Choroid plexus epithelial cell (primary cell): Measurements from ENCODE around the gene MTPN.

ENCODE experiments used
- DNase-seq: peaks from one replicate; pipeline ENCODE4 v3.0.0-alpha.2; 2010; ENCODE audit warnings: low read depth
- H3K4me3 ChIP-seq: 2 replicates; pipeline ENCODE4 v1.5.1; 2011; ENCODE audit warnings: low read depth, mild to moderate bottlenecking, control low read depth, low read length, moderate library complexity
- TF ChIP-seq, protein P1 (sequence below): conservative IDR thresholded peaks from 2 replicates; pipeline ENCODE4 v1.5.1; 2011; ENCODE audit warnings: low read depth, mild to moderate bottlenecking, control low read depth, inconsistent platforms, low read length, moderate library complexity

The MTPN gene

GRCh38 chr7:135899458-135900064, 77.6 kb downstream of the MTPN start:
- no peak overlapping the region for H3K4me3 ChIP-seq
- DNase-seq, result no peak
- TF ChIP-seq, protein P1, sequence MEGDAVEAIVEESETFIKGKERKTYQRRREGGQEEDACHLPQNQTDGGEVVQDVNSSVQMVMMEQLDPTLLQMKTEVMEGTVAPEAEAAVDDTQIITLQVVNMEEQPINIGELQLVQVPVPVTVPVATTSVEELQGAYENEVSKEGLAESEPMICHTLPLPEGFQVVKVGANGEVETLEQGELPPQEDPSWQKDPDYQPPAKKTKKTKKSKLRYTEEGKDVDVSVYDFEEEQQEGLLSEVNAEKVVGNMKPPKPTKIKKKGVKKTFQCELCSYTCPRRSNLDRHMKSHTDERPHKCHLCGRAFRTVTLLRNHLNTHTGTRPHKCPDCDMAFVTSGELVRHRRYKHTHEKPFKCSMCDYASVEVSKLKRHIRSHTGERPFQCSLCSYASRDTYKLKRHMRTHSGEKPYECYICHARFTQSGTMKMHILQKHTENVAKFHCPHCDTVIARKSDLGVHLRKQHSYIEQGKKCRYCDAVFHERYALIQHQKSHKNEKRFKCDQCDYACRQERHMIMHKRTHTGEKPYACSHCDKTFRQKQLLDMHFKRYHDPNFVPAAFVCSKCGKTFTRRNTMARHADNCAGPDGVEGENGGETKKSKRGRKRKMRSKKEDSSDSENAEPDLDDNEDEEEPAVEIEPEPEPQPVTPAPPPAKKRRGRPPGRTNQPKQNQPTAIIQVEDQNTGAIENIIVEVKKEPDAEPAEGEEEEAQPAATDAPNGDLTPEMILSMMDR, result no peak

- no peak overlapping the region for H3K4me3 ChIP-seq
- no peak for DNase-seq
- TF ChIP-seq, protein P1, result no peak
These were observed 78.9 kb downstream of the MTPN start for GRCh38 chr7:135898226-135898625.

DNA sequence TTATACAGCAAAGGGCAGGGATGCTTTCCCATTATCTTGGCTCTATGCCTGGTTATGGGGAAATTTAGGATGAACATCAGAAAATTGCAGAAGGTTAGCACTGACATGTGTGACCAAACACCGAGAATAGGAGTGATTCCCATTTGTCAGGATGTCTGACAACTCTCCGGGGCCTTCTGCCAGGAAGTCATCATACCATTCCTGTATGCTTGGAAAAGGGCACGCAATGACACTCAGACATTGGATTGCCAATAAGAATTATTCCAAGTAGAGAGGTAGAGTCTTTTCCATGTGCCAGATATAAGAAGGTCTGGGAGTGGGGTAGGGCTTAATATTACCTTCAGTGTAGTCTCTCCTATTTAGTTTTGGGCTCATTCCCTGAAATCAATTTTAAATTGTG, 82.3 kb downstream of the MTPN start:
- no peak for DNase-seq
- TF ChIP-seq, protein P1, result no peak
- no peak overlapping the region for H3K4me3 ChIP-seq

DNA sequence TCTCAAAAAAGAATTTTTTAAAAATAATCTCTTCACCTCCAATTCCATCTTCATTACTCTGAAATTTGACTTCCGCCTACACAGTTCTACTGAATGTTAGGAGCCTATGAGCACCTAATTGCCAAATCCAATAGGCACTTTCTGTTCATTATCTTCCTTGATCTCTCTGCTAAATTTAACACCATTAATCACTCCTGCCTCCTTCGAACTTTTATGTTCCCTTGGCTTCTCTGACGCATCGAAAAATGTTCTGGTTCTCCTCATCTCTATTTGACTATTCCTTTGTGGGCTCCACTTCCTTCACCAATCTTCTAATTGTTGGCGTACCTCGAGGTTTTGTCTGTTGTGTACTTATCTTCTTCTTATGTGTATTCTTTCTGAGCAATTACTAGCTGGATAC, 87.3 kb downstream of the MTPN start:
- no peak for DNase-seq
- TF ChIP-seq, protein P1, result no peak
- no peak overlapping the region for H3K4me3 ChIP-seq

- no peak overlapping the region for H3K4me3 ChIP-seq
These were observed 88.4 kb downstream of the MTPN start for GRCh38 chr7:135888740-135889139.

GRCh38 chr7:135886345-135887132, 90.6 kb downstream of the MTPN start:
- H3K4me3 ChIP-seq, result no peak overlapping the region
- TF ChIP-seq, protein P1, result no peak
- DNase-seq, result no peak

More at GRCh38 chr7:135888740-135889139, 88.4 kb downstream of the MTPN start:
- TF ChIP-seq, protein P1, result no peak
- no peak for DNase-seq
